Activated CD8-positive, alpha-beta memory T cell treated with anti-CD3 and anti-CD28 coated beads for 1 hour (primary cell): Measurements from ENCODE around the gene JAK1.

Experiments used
- DNase-seq, 2 donors: peaks; one replicate each; pipeline ENCODE4 v3.0.0-alpha.2; 2020; ENCODE audit warnings: low read depth in 1 of 2; ENCODE audit errors: extremely low read depth in 1 of 2

Gene JAK1

GRCh38 chr1:64894438-64895196, 71.7 kb downstream of the JAK1 start:
- DNase-seq = no peak

GRCh38 chr1:64893921-64894320, 72.4 kb downstream of the JAK1 start:
- DNase-seq = no peak

GRCh38 chr1:64892576-64893573, 73.5 kb downstream of the JAK1 start:
- DNase-seq = no peak

GRCh38 chr1:64891448-64891825, 74.9 kb downstream of the JAK1 start:
- DNase-seq = no peak

- no peak for DNase-seq
These were observed 75.5 kb downstream of the JAK1 start for GRCh38 chr1:64890699-64891447.

- DNase-seq = no peak
These were observed 78.6 kb downstream of the JAK1 start for GRCh38 chr1:64887689-64888217.

- DNase-seq = no peak
These were observed 79.5 kb downstream of the JAK1 start for GRCh38 chr1:64886877-64887276.

- no peak for DNase-seq
These were observed 80.7 kb downstream of the JAK1 start for GRCh38 chr1:64885648-64886047.

- no peak for DNase-seq
These were observed 81.9 kb downstream of the JAK1 start for GRCh38 chr1:64884261-64885040.

GRCh38 chr1:64882574-64883255, 83.6 kb downstream of the JAK1 start:
- DNase-seq = no peak

GRCh38 chr1:64881281-64881680, 85.1 kb downstream of the JAK1 start:
- no peak for DNase-seq

GRCh38 chr1:64880449-64880848, 85.9 kb downstream of the JAK1 start:
- DNase-seq = no peak

GRCh38 chr1:64878931-64879611, 87.3 kb downstream of the JAK1 start:
- DNase-seq = no peak

- DNase-seq = no peak
These were observed 88.3 kb downstream of the JAK1 start for GRCh38 chr1:64878090-64878489.

- no peak for DNase-seq
These were observed 88.8 kb downstream of the JAK1 start for GRCh38 chr1:64877598-64877997.

GRCh38 chr1:64877151-64877550, 89.2 kb downstream of the JAK1 start:
- peak in 1 of 2 donors; percentile 4 for DNase-seq

GRCh38 chr1:64875606-64876005, 90.7 kb downstream of the JAK1 start:
- DNase-seq = no peak

GRCh38 chr1:64875101-64875500, 91.2 kb downstream of the JAK1 start:
- no peak for DNase-seq

GRCh38 chr1:64874666-64875065, 91.7 kb downstream of the JAK1 start:
- DNase-seq = no peak
